Stimulated activated CD8-positive, alpha-beta memory T cell treated with anti-CD3 and anti-CD28 coated beads, Interleukin-7, amount 100 ng/mL, for 48 hours (primary cell): ENCODE data around the gene B3GNT5.

Source experiments
- DNase-seq, 2 donors: peaks; one replicate each; pipeline ENCODE4 v3.0.0-alpha.2; 2020; ENCODE audit warnings: low read depth in 1 of 2; ENCODE audit errors: extremely low read depth in 1 of 2

B3GNT5 gene, protein sequence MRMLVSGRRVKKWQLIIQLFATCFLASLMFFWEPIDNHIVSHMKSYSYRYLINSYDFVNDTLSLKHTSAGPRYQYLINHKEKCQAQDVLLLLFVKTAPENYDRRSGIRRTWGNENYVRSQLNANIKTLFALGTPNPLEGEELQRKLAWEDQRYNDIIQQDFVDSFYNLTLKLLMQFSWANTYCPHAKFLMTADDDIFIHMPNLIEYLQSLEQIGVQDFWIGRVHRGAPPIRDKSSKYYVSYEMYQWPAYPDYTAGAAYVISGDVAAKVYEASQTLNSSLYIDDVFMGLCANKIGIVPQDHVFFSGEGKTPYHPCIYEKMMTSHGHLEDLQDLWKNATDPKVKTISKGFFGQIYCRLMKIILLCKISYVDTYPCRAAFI

DNA sequence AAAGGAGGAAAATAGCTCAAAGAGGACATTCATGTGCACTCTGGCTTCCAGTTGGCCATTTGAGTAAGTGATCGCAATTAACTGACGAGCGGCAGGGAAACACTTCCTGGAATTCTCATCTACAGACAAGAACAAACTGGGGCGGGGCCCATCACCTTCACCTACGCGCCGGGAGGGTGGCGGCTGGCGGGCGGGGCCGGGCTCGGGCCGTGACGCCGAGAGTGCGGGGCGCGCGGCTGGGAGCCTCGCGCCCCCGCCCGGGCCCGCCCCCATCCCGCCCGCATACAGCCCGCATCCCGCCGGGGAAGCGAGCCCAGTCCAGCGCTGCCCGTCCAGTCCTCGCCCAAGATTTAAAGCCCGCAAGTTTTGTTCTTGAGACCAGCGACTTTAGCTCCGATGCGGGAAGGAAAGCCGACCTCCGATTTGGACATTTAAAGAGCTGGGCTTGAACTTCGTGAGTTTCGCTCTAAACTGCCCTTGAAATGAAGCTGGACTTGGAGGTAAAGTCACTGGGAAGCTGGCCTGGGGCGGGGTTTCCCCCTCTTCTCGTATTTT lies at the start of gene B3GNT5:
Gene B3GNT5, plus strand, starts transcription at position 281 of the 555 bp plus-strand sequence. CDS start 16,546 bp downstream, outside the sequence.
- DNase-seq, result no peak

DNA sequence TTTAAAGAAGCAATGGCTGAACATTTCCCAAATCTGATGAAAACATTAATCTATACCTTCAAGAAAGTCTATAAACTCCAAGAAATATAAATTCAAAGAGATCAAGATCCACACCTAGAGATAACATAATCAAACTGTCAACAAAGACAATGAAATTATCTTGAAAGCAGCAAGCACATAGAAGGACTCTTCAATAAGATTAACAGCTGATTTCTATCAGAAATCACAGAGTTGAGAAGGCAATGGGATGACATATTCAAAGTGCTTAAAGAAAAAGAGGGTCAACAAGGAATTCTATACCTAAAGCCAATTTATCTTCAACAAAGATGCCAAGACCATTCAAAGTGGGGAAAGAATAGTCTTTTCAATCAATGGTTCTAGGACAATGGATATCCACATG lies 49.4 kb upstream of the B3GNT5 start:
- DNase-seq, result no peak

DNA sequence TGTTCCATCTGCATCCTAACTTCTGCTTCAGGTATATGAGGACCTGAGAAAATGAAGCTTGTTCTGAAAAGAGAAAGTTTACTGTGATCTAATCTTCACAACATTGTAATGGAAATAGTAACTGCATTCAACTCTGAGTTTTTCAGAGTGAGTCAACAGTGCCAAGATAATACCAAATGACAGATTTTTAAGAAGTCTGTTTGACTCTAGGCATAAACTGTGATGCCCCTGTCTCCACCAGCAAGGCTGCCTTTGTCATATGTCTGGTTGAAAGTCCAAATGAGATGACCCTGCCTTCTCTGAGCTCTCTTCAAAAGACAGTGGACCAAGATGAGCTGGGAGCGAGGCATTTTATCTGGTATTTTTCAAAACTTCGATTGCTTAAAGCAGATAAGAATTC lies 44.8 kb upstream of the B3GNT5 start:
- DNase-seq, result no peak

DNA sequence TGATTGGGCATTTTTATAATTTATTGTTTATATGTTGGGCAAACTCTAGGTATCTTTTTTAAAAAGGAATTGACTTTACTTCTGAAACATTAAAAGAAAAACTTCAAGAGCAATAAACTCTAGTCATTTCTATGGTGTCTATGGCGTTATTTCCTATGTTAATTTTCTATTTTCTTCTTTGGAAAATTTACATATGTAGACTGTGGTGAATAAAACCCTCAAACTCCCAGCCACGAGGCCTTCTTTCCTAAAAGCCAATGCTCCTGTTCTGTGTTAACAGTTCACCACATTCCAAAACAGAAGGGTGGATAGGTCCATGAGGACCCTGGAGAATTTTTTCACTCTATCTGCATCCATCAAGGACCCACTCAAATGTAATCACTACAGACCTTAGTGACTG lies 44.3 kb upstream of the B3GNT5 start:
- DNase-seq, result no peak

DNA sequence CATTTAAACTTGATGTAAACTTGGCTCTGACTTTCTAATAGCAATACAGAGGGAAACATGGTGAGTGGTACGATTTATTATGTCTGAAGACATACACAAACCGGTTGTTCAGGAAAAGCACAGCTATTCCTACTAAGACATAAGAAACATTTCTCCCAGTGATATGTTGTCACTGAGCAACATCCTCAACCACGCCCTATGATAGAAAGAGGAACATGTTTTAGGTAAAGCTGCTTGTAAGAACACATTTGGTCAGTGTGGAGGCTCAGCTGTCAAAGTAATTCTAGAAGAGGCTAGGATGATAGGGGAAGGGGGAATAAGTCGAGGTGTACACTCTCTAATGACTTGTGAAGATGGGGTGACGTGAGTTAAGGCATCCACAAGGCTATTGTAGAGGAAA lies 42.7 kb upstream of the B3GNT5 start:
- no peak for DNase-seq

DNA sequence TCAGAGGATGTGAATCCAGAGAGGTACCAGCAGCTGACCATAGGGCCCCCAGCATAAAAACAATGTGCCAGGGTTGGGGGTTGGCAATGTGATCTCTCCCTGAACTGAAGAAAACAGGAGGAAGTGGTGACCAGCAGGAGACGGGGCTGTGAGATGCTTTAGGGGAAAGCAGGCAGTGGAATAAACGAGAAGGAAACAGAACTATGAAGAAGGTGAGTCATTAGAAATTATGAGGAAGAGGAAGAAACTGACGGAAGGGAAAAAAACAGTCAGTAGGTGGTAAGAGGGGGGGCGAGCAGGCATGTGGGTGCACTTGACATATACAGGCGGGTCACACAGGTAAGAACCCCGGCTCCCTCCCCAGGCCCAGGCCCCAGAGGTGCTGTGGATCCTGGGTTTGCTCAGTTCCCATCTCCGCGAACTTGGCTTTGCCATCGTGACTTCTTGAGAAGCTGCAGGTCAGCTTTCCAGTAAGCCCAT lies 42.2 kb upstream of the B3GNT5 start:
- no peak for DNase-seq

DNA sequence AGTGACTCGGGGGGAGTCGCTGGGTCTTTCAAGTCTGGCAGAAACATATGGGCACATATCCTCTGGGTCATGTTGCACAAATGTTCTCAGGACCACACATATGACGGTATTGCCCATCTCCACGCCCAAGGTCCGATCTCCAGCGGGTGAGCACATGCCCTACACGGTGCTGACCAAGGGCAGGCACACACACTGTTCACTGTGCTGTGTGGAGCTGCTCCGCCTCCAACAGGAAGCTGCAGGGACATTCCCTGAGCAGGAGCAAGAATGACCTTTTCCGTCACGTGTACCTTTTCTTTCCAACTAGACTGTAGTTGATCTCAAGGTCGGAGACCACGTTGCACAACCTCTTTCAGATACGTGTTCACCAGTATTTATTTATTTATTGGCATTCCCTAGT lies 41.7 kb upstream of the B3GNT5 start:
- DNase-seq, result no peak

DNA sequence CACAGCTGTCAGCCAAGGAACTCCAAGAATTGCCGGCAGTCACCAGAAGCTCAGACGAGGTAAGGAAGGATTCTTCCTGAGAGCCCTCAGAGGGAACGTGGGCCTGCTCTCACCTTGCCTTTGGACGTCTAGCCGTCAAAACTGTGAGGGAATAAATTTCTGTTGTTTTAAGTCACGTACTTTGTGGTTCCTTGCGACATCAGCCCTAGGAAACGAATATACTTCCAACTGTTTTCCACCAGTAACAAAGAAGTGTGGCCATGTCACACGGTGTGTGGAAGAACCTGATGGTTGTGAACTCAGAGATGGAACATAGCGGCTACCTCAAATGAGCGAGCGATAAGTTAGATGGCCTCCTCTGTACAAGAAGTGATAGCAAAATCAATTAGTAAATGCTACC lies 41.0 kb upstream of the B3GNT5 start:
- no peak for DNase-seq

DNA sequence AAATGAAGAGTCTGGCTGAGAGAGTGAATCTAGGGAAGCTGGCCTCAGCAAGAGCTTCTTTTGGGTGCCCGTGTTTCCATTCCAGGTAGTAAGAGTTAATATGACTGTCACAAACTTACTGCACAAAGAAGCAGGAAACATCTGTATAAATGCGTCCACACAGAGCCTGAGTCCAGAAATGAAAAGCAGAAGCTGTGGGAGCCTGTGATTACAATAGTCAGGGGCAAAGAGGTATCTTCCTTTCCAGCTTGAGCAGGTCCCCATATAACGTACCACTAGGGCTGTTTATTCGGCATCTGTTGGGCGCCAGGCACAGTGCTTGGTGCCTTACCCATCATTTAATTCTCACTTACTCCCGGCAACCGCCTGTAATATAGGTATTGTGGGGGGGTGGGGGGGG lies 40.5 kb upstream of the B3GNT5 start:
- no peak for DNase-seq

DNA sequence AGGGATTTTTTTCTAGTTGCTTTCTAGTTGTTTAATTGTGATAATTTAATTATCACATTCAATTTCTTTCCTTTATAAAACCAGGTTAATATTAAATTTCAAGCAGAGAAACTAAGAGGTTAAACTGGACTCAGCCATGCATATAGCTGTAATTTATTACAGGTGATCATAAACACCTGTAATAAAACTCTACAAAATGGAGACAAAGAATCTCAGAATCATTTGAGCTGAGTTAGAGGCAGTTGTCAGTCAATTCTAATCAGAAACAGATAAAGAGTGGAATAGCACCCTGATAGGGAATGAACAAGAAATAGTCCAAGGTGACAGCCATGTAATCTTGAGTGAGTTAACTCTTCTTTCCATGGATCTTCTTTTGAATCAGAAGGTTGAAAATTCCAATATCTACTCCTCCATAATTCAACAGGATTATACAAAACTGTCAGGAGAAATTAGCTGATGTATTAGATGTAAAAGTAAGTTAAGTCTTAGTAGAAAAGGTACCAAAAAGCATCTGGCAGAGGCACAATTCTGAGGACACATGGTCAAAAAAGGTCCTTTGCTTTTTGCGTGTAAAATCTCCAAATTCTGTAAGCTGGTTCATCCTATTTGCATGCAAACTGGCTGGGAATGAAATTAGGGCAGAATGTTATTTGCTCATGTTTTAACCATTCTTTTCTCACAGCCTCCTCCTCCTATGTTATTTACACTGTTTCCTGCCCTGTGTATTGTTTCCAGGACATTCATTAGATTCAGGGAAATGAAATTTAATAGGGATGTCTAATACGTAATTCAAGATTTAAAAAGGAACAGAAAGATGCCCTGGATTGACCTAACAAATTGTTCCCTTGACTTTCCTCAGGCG lies 39.4 kb upstream of the B3GNT5 start:
- no peak for DNase-seq

DNA sequence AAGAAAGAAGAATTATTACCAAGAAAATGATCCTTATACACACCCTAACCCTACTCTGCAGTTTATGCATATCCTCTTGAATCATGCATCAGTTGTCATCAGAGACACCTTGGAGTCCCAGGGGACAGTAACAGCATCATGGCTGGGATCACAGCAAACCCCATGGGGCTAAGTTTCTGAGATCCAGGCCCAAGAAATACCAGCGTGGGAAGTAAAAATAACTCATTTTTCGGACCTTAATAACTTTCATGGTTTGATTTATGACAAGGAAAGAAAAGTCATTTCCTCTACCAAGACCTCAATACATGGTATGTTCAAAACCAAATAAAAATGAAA lies 38.8 kb upstream of the B3GNT5 start:
- DNase-seq, result no peak

DNA sequence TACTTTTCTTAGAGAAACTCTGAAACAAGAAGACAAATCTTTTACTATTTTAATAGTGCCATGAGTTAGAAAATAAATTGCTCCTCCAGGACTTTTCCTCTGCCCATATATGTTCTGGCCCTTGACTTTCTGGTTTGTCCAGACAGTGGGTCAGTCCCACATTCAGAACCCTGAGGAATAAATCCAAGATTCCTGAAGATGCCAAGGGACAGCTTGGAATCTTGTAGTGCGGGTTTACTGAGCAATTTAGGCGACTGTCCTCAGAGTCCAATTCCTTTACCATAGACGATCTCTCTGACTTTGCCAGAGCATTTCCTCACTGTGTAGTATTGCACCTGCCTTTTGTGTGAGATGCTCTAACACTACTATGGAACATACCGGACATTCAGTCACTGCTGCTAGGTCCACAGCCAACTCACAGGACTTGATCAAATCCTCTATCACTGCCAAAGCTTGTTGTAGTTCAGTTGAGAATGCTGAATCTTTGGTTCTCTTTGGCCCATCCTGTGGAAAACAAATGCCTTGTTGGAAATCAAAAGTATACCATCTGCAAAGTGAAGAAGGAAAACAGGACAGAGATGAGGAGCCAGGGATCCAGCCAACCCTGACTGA lies 37.4 kb upstream of the B3GNT5 start:
- no peak for DNase-seq

DNA sequence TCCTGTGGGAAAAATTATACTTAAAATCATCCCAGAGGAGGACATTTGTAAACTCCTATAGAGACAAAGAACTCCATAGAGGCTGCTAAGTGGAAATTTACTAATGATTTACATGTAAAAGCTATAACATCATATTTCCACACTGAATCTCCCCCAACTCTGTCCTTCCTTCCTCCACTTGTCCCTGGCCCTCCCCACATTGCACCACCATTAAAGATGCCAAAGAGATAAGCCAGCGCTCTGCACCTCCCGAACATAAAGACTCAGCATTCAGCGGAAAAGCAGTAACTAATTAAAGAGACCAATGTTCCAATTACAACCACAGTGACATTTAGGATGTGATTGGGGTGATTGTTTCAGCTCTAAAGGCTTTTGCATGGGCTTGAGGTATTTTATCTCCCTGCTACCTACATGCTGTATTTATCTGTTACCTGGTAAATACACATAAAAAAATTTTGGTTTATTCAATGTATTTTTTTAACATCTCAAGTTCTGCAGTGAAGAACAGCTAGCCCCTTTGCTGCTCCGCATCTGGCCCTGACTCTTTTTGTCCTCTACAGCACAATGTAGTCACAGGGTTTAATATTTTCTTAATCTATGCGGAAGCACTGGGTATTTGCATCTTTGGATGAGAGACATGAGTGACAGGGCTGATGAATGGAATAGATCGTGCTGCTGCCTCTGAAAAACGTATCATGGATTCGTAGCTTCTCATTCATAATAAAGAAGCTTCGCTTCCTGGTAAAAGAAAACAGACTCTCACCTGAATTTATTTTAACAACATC lies 35.3 kb upstream of the B3GNT5 start:
- no peak for DNase-seq

DNA sequence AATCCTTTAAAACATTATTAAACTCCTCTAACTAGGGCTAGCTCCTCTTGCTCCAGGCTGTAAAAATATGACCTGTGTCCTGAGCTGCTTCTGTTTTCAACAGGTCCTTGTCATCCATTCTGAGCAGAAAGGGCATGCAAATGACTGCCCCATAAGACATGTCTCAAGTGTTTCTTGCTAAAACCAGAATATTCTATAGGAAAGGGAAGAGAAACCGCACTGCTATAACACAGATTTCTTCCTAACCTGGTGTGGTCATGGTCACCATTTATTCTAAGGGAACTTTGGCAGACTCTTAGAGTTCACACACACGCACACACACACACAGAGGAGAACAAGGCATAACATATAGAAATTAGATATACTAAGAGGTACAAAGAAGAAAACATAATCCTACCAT lies 34.2 kb upstream of the B3GNT5 start:
- no peak for DNase-seq

DNA sequence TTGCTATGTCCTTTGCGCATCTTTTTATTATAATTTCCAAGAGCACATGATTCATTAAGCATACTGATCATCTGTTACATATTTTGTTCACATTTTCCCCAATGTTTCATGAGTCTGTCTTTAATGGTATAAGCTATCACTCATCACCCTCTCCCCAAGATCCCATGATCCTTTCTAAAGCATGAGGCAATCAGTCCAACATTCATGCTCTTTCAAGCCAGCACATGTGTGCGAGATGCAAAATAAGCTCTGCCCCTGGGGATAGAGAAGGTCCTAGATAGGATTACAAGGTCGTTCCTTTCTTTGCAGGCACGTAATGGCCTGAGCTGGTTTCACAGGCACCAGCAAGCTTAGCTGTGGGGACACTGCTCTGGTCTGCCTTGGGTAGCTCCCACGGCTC lies 32.2 kb upstream of the B3GNT5 start:
- DNase-seq, result no peak

DNA sequence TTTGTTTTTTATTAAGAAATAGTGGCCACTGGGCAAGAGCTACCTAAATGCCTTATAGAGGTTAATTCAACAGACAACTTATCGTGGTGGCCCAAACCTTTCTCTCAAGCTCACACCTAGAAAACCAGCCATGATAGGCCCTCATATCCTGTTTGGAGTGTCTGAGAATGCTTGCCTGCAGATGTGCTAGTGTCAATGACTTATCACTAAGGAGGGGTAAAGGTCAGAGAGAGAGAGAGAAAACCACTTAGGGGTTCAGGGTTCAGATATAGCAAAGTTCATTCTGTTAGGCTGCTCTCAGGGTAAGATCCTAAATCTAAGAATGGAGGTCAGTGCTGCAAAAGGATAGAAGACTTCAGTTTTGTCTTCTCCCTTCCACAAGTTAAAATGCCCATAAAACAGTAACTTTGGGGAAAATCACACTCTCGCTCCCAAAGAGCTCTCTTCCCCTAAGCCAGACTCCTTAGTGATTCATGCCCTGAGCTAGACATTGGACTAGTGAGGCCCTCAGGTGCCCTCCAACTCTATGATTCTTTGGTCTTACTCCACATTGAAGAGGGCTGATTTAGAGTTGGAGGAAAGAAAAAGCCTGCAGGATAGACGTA lies 30.3 kb upstream of the B3GNT5 start:
- DNase-seq, result no peak

DNA sequence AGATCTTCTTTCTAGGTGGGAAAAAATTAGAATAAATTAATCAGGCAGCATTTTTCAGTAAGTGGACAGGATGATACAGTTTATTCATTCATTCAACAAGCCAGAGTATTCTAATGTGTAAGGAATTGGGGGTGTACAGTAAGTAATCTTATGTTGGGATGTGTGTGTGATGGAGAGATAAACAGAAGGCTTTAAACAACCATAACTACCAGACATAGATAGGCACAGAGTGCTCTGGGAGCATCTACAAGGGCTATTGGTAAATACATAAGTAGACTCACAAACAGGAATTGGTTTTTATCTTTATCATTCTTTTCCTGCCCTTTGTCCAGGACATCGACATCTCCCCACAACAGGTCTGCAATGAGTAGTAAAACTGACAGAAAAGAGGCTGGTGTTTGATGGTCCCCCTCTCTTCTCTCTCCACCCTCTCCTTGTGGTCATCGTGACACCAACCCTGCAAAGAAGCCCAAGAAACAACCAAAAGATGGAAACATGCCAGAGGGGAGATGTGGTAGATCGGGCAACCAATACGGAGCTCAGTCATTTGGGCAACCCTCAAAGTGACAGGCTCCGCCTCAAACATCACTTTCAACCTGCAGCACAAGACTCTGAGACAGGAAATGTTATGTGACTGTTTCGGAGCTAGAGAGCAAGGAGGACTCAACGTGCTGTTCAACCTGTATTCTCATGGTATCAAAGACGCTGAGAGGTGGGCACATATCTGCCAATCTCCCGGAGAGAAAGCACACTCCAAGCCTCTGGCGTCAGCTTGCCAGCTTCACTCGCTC lies 28.7 kb upstream of the B3GNT5 start:
- peak in 1 of 2 donors; percentile 49 for DNase-seq

DNA sequence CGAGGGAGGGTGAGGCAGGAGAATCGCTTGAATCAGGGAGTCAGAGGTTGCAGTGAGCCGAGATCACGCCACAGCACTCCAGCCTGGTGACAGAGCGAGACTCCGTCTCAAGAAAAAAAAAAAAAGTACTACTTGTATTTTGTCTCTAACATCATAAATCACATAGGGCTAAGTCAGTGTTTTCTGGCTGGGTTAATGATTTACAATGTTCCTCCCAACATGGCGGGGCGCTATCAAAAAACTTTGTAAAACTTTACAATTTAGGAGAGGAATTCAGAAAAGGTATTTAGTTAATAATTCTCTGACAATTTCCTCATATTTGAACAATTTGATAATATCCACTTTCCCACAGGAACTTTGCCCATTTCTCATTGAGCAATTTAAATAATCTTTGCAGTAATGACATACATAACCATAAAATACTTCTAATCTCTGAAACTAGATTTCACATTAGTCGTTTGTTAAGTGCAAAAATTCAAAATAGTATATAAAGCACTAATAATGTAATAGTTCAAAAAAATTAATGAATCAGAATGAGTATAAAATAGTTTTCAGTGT lies 26.6 kb upstream of the B3GNT5 start:
- DNase-seq, result no peak

DNA sequence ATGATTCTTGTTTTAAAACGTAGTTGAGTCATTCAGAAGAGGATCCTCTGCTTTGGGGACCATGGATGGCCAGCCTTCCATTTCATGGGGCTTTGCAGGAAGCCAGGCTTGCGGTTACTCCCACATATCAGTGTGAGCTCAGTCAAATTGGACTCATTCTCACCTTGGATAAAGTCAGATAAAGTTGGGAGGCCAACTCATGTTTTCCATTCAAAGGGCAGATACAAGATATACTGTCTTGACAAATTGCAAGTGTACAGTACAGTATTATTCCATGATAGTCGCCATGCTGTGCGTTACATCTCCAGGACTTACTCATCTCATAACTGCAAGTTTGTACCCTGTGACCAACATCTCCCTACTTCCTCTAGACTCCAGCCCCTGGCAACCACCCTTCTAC lies 25.5 kb upstream of the B3GNT5 start:
- no peak for DNase-seq
